Fibroblast of skin of right quadriceps (primary cell): ENCODE results near the gene ADGRL2.
"Not testable (repeated sequence)": the region's sequence is repeated elsewhere in the genome, so short reads cannot be mapped to it uniquely, and the experiment has no call there.

Experiments used
- DNase-seq: peaks from one replicate; pipeline ENCODE4 v3.0.0-alpha.2; 2013

Gene ADGRL2

GRCh38 chr1:81850495-81850894, 49.8 kb downstream of the ADGRL2 start:
- DNase-seq = no peak

DNA sequence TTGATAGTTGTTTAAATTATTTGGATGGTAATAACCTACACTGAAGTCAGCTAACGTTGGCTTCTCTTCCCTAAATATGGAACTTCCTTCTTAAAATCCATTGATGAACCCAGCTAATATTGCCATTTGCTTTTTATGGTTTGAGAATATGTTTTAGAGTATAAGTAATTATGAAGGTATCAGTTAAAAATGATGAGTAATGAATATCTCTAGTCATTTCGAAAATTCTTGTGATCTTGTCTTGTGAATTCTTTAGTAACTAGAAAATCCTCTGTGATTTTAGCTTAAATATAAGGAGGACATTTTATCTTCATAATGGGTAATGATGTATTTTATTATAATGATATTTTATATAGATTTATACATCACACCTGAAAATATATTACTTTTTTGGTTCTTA, 50.5 kb downstream of the ADGRL2 start:
- DNase-seq = no peak

- DNase-seq = no peak
Measured at GRCh38 chr1:81852961-81853360, 52.2 kb downstream of the ADGRL2 start.

DNA sequence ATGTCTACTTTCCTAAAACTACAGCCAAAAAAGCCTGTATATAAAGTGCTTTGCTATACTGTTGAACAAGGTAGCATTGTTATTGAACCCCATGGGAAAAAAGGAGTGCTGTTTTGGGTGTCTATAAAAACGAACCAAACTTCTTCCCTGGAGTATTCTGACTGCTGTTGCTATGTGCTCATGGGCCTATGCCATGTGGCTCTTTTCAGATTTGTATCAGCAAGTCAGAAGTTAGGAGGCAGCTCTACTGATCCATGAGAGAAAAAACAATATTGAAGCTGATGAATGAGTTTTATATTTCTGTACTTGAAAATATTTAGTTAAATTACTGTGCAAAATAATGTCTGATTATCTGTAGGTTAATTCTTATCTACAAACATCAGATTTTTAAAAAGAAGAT, 66.5 kb downstream of the ADGRL2 start:
- DNase-seq = no peak

GRCh38 chr1:81869307-81869706, 68.6 kb downstream of the ADGRL2 start:
- no peak for DNase-seq

DNA sequence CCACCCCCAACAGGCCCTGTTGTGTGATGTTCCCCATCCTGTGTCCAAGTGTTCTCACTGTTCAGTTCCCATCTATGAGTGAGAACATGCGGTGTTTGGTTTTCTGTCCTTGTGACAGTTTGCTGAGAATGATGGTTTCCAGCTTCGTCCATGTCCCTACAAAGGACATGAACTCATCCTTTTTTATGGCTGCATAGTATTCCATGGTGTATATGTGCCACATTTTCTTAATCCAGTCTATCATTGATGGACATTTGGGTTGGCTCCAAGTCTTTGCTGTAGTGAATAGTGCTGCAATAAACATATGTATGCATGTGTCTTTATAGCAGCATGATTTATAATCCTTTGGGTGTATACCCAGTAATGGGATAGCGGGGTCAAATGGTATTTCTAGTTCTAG, 70.4 kb downstream of the ADGRL2 start:
- not testable (repeated sequence) for DNase-seq

GRCh38 chr1:81873946-81874345, 73.2 kb downstream of the ADGRL2 start:
- no peak for DNase-seq

DNA sequence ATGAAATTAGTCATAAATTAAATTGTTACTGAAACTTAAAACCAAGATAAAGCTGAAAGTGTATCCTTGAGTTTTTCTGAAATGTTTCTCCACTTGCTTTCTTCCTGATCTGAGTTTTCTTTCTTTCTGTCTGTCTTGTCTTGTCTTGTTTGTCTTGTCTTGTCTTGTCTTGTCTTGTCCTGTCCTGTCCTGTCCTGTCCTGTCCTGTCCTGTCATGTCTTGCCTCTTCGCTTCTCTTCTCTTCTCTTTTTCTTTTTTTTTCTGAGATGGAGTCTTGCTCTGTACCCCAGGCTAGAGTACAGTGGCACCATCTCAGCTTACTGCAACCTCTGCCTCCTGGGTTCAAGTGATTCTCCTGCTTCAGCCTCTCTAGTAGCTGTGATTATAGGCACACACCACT, 73.7 kb downstream of the ADGRL2 start:
- DNase-seq = no peak

DNA sequence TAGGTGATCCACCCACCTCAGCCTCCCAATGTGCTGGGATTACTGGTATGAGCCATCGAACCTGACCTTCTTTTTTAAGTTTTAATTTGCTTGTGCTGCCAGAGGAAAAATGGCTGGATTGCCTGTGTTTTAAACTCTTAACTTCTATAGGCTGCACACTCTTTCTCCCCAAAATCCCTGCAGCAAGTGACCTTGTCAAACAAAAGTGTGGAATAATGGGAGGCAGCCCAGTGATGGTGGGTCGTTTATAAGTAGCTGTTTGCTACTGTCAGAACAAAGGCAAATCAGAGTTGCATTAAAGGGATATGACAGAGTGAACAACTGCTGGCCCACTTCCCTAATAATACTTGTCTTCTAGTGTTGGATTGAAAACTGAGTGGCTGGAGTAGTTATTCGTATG, 74.2 kb downstream of the ADGRL2 start:
- DNase-seq = no peak

GRCh38 chr1:81876901-81877733, 76.4 kb downstream of the ADGRL2 start:
- peak; percentile 66 for DNase-seq

DNA sequence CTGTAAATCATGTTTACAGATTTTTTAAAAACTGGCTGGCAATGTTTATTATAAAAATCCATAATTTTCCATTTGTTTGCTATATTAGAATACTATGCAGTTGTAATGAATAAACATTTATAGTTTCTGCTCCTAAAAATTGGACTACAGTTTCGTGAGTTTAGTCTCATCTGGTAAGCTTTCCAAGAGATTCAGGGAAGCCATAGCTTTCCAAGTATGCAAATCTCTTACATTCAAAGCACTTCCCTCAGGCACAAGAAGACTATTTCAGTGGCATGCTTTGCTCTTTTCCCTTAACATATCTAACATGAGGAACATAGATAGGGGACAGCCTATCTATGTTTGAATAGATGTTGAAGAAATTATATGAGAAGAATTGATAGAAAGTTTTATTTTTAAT, 77.2 kb downstream of the ADGRL2 start:
- no peak for DNase-seq

DNA sequence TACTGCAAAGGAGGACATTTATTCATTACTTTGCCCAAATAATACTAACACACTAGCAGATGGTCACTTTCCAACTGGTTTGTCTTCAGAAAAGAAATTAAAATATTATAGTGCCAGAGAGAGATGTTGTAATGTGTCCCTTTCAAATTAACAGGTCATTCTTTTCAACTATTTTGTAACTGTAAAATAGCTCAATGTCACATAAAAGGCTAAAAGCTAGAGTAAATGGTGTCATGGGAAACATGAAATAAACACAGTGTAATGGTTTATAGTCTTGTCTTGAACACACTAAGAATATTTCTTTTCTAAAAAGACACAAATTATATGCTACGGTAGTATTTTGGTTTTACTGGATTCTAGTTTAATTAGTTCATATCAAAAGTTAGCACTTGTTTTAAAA, 77.8 kb downstream of the ADGRL2 start:
- no peak for DNase-seq

DNA sequence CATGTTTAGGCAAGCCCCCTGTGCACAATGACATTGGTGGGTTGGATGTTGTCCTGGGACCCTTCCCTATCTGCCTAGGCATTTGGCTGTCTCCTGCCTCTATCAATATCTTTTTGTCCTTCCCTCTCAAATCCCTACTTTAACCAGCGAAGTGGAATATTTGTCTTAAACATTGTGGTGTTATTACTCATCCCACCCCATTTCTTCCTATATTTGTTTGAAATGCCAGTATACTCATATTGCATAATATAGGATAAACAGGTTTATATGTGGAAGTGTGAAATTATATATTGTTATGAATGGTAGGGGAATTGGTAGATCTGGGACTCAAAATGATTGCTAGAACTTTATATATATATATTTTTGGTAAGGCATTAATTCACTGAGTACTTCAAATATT, 80.0 kb downstream of the ADGRL2 start:
- no peak for DNase-seq

- DNase-seq = no peak
Measured at GRCh38 chr1:81885291-81885690, 84.6 kb downstream of the ADGRL2 start.

- not testable (repeated sequence) for DNase-seq
Measured at GRCh38 chr1:81886292-81886691, 85.6 kb downstream of the ADGRL2 start.

DNA sequence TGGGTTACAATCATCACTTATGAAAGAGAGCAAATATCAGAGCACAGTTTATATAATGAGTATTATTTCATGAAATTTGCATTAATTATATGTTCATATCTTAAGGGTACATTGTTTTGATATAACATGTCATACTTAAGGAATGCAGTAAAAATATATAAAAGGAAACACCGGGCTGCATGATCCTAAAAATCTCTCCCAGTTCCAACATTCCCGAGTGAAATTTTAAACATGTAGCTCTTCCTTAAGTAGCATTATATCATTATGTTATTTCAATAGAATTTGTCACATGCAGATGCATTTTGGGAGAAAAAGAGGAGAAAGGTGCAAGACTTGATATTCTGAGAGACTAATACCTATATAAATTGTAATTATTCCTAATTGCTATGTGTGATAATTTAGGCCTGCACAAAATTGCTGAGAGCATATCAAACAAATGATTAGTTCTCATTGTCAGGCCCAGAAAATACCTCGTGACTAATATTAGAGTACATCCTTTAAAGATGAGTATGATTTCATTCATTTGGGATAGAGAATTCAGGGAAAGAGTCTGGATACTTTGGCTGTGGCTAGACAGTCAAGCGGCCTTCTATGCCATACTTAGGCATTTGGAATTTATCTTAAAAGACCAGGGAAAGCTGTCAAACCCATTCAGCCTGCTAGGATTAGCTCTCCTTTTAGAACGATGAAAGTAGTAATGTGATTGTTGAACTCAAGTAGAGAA, 86.8 kb downstream of the ADGRL2 start:
- DNase-seq = peak; percentile 15

GRCh38 chr1:81889166-81889565, 88.4 kb downstream of the ADGRL2 start:
- DNase-seq = no peak

DNA sequence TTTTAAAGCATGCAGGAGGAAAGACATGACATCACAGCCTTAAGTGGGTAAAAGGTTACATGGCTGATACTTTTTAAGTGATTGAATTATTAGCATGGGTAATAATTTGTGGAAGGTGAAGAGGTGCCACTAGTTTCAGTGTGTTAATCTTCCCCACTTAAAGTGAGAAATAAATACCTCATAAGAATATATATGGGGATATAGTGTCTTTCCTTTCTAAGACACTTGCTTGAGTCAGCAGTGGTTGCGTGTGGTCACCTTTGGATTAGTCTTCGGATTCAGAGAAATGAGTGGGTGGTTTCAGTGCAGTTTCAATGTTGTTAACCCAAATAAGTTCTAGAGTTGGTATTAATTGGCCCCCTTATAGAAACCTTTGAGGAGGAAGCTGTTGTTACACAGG, 94.1 kb downstream of the ADGRL2 start:
- DNase-seq = no peak

GRCh38 chr1:81899214-81899821, 98.6 kb downstream of the ADGRL2 start:
- no peak for DNase-seq

- DNase-seq = no peak
Measured at GRCh38 chr1:81907575-81907974, 106.8 kb downstream of the ADGRL2 start.

- DNase-seq = no peak
Measured at GRCh38 chr1:81912383-81912782, 111.6 kb downstream of the ADGRL2 start.

- DNase-seq = no peak
Measured at GRCh38 chr1:81915937-81916336, 115.2 kb downstream of the ADGRL2 start.

GRCh38 chr1:81920245-81920740, 119.6 kb downstream of the ADGRL2 start:
- peak; percentile 85 for DNase-seq

GRCh38 chr1:81920886-81921285, 120.2 kb downstream of the ADGRL2 start:
- no peak for DNase-seq
